Adipocyte (in vitro differentiated cells): ENCODE results near the gene ATP2C2.

ENCODE experiments used
- DNase-seq: peaks from one replicate; pipeline ENCODE4 v3.0.0-alpha.2; 2015; ENCODE audit warnings: low read depth
- H3K27me3 ChIP-seq: replicated peaks from 2 replicates; pipeline ENCODE4 v1.7.0; 2013; ENCODE audit warnings: mild to moderate bottlenecking, low read length, moderate library complexity; ENCODE audit not compliant: control insufficient read depth, insufficient read depth
- H3K36me3 ChIP-seq: 2 replicates; pipeline ENCODE4 v1.7.0; 2013; ENCODE audit warnings: low read length, mild to moderate bottlenecking, moderate library complexity; ENCODE audit not compliant: control insufficient read depth, insufficient read depth, severe bottlenecking
- H3K4me1 ChIP-seq: 2 replicates; pipeline ENCODE4 v1.7.0; 2013; ENCODE audit warnings: mild to moderate bottlenecking, low read length, moderate library complexity; ENCODE audit not compliant: control insufficient read depth, insufficient read depth
- H3K4me3 ChIP-seq: 2 replicates; pipeline ENCODE4 v1.7.0; 2013; ENCODE audit warnings: mild to moderate bottlenecking, low read length, moderate library complexity
- H3K9ac ChIP-seq: 2 replicates; pipeline ENCODE4 v1.7.0; 2013; ENCODE audit warnings: mild to moderate bottlenecking, low read length, moderate library complexity
- H3K9me3 ChIP-seq: 2 replicates; pipeline ENCODE4 v1.7.0; 2013; ENCODE audit warnings: mild to moderate bottlenecking, low read length, moderate library complexity; ENCODE audit not compliant: control insufficient read depth

Gene ATP2C2

DNA sequence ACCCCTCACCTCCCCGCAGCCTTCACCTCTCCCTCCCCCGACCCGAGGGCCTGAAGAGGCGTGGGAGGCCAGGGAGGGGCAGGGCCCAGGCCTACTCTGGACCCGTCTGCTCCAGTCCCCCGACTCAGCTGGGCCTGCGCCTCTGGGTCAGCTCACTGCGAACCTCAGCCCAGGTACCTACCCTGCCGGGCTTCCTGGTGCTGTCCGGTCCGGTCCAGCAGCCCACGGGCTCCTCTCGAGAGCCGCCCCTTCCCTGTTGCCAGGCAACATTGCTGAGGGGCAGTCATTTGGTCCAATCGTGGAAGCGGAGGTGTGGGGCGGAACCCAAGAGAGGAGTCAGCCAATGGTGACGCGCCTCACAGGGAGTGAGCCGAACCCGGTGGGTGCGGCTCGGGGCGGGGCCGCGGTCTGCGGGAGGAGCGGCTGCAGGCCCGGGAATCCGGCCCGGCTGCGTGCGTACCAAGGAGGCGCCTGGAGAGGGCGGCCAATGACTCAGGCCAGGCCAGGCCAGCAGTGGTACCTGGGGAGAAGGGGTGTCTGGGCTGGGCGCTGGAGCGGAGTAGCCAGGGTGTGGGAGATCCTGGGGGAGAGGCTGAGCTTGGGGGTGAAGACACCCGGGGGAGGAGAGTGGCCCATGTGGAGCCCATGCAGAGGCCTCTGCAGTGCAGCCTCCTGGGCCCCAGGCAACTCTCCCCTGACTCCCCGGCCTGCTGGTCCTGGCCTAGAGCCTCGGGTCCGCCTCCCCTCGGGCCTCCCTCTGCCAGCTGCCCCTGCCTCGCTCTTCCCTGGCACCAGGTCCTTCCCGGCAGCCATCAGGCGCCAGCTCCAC is 136.3 kb downstream of the ATP2C2 start, which contains the start of gene MEAK7:
TSS of gene MEAK7 (minus strand) at position 240 of the 829 bp plus-strand sequence. CDS start 6,573 bp downstream, outside the sequence.
- Histone ChIP-seq H3K4me1 (peaks cover 18% of the 10 kb centered on the region), H3K36me3 (peaks cover 4% of the 10 kb centered on the region), H3K9me3 (no peaks in the 10 kb centered on the region), H3K4me3 (peak within 1 kb of the TSS; percentile 86), H3K27me3 (no peaks in the 10 kb centered on the region), H3K9ac (peak within 1 kb of the TSS; percentile 88)
- peak; percentile 100 for DNase-seq

- peak overlapping the region; percentile 86 for H3K4me3 ChIP-seq
- peak overlapping the region; percentile 88 for H3K9ac ChIP-seq
- H3K9me3 ChIP-seq = no peaks in the 10 kb centered on the region
- H3K36me3 ChIP-seq = peaks cover 4% of the 10 kb centered on the region
- no peaks in the 10 kb centered on the region for H3K27me3 ChIP-seq
- H3K4me1 ChIP-seq = peaks cover 18% of the 10 kb centered on the region
- no peak for DNase-seq
Measured at GRCh38 chr16:84505249-84506187, 137.2 kb downstream of the ATP2C2 start.

GRCh38 chr16:84507011-84507982 is 139.0 kb downstream of the ATP2C2 start:
- no peak for DNase-seq
- Histone ChIP-seq H3K9ac (no peak overlapping the region), H3K36me3 (peaks cover 2% of the 10 kb centered on the region), H3K27me3 (no peaks in the 10 kb centered on the region), H3K4me1 (peaks cover 23% of the 10 kb centered on the region), H3K9me3 (no peaks in the 10 kb centered on the region), H3K4me3 (no peak overlapping the region)

GRCh38 chr16:84508502-84508901 is 140.2 kb downstream of the ATP2C2 start:
- Histone ChIP-seq H3K4me1 (peaks cover 18% of the 10 kb centered on the region), H3K9ac (no peak overlapping the region), H3K4me3 (no peak overlapping the region), H3K9me3 (no peaks in the 10 kb centered on the region), H3K27me3 (no peaks in the 10 kb centered on the region), H3K36me3 (no peaks in the 10 kb centered on the region)
- no peak for DNase-seq

- Histone ChIP-seq H3K9ac (no peak overlapping the region), H3K4me1 (peaks cover 12% of the 10 kb centered on the region), H3K27me3 (no peaks in the 10 kb centered on the region), H3K36me3 (no peaks in the 10 kb centered on the region), H3K4me3 (no peak overlapping the region), H3K9me3 (no peaks in the 10 kb centered on the region)
- no peak for DNase-seq
Measured at GRCh38 chr16:84509032-84509950, 141.0 kb downstream of the ATP2C2 start.

- peak overlapping the region; percentile 64 for H3K4me3 ChIP-seq
- peak; percentile 92 for DNase-seq
- H3K36me3 ChIP-seq = no peaks in the 10 kb centered on the region
- no peak overlapping the region for H3K9ac ChIP-seq
- no peaks in the 10 kb centered on the region for H3K27me3 ChIP-seq
- peaks cover 5% of the 10 kb centered on the region for H3K4me1 ChIP-seq
- H3K9me3 ChIP-seq = no peaks in the 10 kb centered on the region
Measured at GRCh38 chr16:84511180-84511800, 143.0 kb downstream of the ATP2C2 start.

DNA sequence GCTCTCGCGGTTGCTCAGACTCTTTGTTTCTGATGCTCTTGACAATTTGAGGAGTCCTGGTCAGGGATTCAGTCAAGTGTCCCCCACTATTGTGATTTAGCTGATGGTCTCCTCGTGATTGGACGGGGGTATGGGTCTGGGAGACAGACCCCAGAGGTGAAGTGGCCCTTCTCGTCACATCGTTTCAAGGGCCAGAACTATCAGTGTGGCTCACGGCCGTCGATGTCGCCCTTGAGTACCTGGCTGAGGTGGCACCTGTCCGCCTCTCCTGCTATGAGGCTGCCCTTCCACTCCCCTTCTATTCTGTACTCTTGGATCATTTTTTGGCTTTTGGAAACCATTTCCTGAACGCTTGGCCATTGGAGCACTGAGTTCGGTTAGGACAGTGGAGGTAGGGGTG is 143.5 kb downstream of the ATP2C2 start:
- H3K9ac ChIP-seq = no peak overlapping the region
- no peaks in the 10 kb centered on the region for H3K27me3 ChIP-seq
- H3K4me1 ChIP-seq = peaks cover 5% of the 10 kb centered on the region
- no peak for DNase-seq
- no peaks in the 10 kb centered on the region for H3K9me3 ChIP-seq
- H3K4me3 ChIP-seq = no peak overlapping the region
- no peaks in the 10 kb centered on the region for H3K36me3 ChIP-seq

DNA sequence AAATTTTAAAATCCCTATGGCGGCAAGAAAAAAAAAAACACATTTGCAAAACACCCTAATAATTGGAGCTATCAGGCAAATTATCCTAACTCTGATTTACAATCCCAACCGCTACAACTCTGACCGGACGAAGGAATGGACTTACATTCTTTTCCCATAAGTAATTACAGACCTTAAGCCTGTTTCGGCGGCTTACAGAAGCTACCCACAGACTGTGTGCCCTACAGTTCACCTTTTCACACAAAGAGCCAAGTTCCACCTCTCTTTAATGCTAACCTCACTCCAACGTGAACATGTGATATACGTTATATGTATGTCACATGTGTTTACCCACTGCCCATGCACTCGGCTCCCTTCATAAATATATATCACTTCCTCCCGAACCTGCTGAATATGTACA is 144.8 kb downstream of the ATP2C2 start:
- no peak overlapping the region for H3K9ac ChIP-seq
- H3K4me3 ChIP-seq = no peak overlapping the region
- H3K36me3 ChIP-seq = no peaks in the 10 kb centered on the region
- peaks cover 5% of the 10 kb centered on the region for H3K4me1 ChIP-seq
- DNase-seq = peak; percentile 79
- no peaks in the 10 kb centered on the region for H3K27me3 ChIP-seq
- H3K9me3 ChIP-seq = no peaks in the 10 kb centered on the region

DNA sequence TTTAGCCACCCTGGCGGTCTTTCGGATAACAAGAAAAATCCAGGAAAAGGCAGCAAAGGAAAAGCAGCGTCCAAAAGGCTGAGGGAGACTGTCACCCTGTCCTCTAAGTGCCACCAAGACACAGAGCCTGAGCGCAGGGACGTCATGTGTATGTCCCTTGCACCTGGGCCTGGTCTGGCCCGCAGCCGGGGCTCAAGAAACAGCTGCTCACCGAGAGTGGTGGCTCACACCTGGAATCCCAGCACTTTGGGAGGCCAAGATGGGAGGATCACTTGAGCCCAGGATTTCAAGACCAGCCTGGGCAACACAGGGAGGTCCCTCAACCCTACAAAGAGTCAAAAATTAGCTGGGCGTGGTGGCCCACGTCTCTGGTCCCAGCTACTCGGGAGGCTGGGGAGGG is 145.3 kb downstream of the ATP2C2 start:
- no peaks in the 10 kb centered on the region for H3K36me3 ChIP-seq
- H3K27me3 ChIP-seq = no peaks in the 10 kb centered on the region
- H3K9me3 ChIP-seq = no peaks in the 10 kb centered on the region
- H3K4me1 ChIP-seq = peaks cover 5% of the 10 kb centered on the region
- H3K9ac ChIP-seq = no peak overlapping the region
- no peak for DNase-seq
- no peak overlapping the region for H3K4me3 ChIP-seq
